Globus pallidus (tissue), 1 donor: Measurements from ENCODE around the gene NCOA4.
"Not testable (repeated sequence)": the region's sequence is repeated elsewhere in the genome, so short reads cannot be mapped to it uniquely, and the experiment has no call there.

Source experiments
- DNase-seq: peaks from one replicate; pipeline ENCODE4 v3.0.0-alpha.2; 2015; ENCODE audit warnings: low spot score

NCOA4 gene

DNA sequence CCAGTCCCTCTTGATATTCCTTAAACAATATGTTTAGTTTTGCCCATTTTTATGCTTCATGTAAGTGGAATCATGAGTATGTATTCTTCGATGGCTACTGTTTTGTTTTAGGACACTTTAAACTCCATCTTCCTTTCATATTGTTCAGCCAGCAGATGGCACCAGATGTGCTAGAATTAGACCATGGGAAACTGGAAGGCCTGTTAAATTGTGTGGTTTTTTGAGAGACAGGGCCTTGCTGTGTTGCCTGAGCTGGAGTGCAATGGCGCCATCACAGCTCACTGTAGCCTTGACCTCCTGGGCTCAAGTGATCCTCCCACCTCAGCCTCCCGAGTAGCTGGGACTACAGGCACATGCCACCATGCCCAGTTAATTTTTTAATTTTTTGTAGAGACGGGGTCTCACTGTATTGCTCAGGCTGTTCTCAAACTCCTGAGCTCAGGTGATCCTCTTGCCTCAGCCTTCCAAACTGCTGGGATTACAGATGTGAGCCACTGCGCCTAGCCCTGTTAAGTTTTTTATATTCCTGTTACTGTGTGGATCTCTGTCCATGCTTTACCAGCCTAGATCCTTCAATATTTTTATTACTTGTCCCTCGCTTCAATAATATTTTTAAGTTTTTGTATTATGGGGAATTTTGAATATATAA, 46.8 kb downstream of the NCOA4 start:
- DNase-seq: peak; percentile 42

DNA sequence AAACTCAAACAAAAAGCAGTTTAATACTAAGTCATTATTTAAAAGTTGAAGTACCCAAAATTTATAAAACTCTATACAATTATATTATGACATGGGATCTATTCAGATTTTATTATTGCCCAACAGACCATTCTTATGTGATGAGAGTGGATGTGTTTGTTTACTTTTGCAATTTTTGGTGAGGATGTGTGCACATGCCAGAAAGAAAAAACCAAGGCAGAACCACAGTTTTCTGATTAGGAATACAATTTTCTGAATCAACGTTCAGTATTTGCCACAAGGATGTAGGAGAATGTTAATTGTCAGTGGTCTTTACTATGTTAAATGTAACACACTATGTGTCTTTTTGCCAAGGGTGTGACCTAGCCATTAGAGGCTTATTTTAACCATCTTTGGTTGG, 49.1 kb downstream of the NCOA4 start:
- DNase-seq: not testable (repeated sequence)

GRCh38 chr10:45978554-45978953, 51.9 kb downstream of the NCOA4 start:
- not testable (repeated sequence) for DNase-seq

GRCh38 chr10:45974041-45974440, 56.4 kb downstream of the NCOA4 start:
- DNase-seq: not testable (repeated sequence)

DNA sequence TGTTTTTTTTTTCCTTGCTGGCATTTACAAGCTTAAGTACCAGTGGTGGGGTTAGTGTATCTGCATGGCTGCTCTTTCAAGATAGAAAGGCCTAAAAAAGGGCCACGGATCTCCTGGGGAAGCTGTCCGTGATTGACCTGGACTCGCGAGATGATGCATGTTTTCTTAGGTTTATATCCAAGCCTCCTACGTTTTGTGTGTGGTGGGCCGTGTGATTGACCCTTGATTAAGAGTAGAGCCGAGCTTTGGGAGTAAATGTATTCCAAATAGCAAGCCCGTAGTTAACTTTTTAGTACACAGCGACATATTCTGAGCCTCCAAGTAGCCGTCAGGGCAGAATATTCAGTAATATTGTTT, 57.6 kb downstream of the NCOA4 start:
- DNase-seq: not testable (repeated sequence)

DNA sequence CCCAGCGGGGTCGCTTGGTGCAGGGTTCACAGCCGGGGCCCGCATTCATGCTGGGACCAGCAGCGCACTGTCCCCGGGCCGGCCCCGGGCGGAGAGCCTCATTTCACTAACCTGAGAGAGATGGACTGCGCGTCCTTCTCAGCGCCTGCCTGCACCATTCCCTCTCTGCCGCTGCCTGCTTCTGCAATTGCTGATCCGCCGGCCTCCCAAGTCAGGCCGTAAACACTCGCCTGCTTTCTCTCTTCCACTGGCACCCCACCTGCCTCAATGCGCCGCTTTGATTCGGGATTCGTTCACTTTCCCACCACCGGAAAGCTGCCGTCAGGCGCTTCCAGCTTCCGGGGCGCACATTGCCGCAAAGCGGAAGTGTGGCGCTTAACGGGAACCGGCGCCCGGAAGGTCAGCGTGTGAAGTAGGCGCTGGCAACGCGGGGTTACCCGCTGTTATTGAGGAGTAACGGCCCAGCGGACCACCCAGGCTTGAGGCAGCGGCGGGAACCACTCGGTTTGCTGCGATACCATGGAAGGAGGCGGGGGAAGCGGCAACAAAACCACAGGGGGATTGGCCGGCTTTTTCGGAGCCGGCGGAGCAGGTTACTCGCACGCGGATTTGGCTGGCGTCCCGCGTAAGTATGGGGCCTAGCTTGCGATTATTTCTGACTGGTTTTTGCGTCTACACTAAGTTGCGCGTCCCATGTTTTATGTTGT, 58.2 kb downstream of the NCOA4 start, which contains the start of gene TIMM23:
Gene TIMM23, plus strand, starts transcription at position 384 of the 707 bp plus-strand sequence. Its CDS starts 136 bp downstream, at position 520.
- peak; percentile 78 for DNase-seq

- DNase-seq: not testable (repeated sequence)
Measured at GRCh38 chr10:45971742-45972105, 58.7 kb downstream of the NCOA4 start.

DNA sequence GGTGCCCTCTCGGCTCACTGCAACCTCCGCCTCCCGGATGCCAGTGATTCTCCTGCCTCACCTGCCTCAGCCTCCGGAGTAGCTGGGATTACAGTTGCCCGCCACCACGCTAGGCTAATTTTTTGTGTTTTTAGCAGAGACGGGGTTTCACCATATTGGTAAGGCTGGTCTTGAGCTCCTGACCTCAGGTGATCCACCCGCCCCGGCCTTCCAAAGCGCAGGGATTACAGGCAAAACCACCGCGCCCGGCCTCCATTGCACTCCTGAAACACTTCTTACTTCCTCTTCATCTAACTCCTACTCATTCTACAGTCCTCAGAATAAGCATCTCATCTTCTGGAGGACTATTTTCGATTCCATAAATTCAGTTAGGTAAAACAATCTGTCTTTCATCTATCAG, 59.4 kb downstream of the NCOA4 start:
- DNase-seq: not testable (repeated sequence)

- DNase-seq: not testable (repeated sequence)
Measured at GRCh38 chr10:45962686-45963452, 67.6 kb downstream of the NCOA4 start.

DNA sequence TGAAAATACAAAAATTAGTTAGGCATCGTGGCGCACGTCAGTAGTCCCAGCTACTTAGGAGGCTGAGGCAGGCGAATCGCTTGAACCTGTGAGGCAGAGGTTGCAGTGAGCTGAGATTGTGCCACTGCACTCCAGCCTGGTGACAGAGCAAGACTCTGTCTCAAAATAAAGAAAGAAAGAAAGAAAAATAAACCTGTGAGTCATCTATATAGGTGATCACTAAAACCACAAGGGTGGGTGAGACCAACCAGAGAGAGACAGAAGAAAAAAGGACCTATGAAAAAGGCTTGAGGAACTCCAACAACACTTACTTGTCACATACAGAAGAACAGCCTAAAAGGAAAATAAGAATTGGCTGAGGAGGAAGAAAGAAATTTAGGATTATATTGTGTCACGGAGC, 72.5 kb downstream of the NCOA4 start:
- DNase-seq: not testable (repeated sequence)

- DNase-seq: not testable (repeated sequence)
Measured at GRCh38 chr10:45956634-45957033, 73.8 kb downstream of the NCOA4 start.
